Neural crest cell (in vitro differentiated cells): Measurements from ENCODE around the gene NFASC. TPM values are rescaled to one million over a fixed set of nuclear protein-coding genes. Genes with fewer than 3 reads are reported as not detected.

ENCODE experiments used
- DNase-seq: peaks from one replicate; pipeline ENCODE4 v3.0.0; 2021; ENCODE audit warnings: low read depth, mixed read lengths, low spot score
- H3K27ac Mint-ChIP-seq: one replicate; pipeline ENCODE4 v1.8.0; 2021; ENCODE audit warnings: mild to moderate bottlenecking, mixed read lengths; ENCODE audit not compliant: unreplicated experiment
- H3K27me3 Mint-ChIP-seq: 2 replicates; pipeline ENCODE4 v1.8.0; 2021; ENCODE audit warnings: low read depth, mild to moderate bottlenecking, mixed read lengths
- H3K36me3 Mint-ChIP-seq: 2 replicates; pipeline ENCODE4 v1.8.0; 2021; ENCODE audit warnings: low read depth, mild to moderate bottlenecking, mixed read lengths
- H3K4me1 Mint-ChIP-seq: 2 replicates; pipeline ENCODE4 v1.8.0; 2021; ENCODE audit warnings: mixed read lengths
- H3K4me3 Mint-ChIP-seq: one replicate; pipeline ENCODE4 v1.8.0; 2021; ENCODE audit warnings: mild to moderate bottlenecking, mixed read lengths
- H3K9me3 Mint-ChIP-seq: 2 replicates; pipeline ENCODE4 v1.8.0; 2021; ENCODE audit warnings: mixed read lengths
- CTCF ChIP-seq: fragments of 200-600 bp; sonication (generic); conservative IDR thresholded peaks from 2 replicates; pipeline ENCODE4 v1.5.0; 2021; ENCODE audit warnings: antibody characterized with exemption, mild to moderate bottlenecking
- total RNA-seq: library from RNA; stranded (reverse); gene quantifications from 2 replicates; pipeline ENCODE4 v1.2.1, GENCODE V29; 2021

Gene NFASC
- total RNA-seq, 1 donor from 2014 or later, result 12.9 TPM

GRCh38 chr1:204915861-204916495, 45.3 kb downstream of the NFASC start:
- DNase-seq, result no peak
- no peaks in the 10 kb centered on the region for H3K36me3 Mint-ChIP-seq
- H3K9me3 Mint-ChIP-seq, result peaks cover under 1% of the 10 kb centered on the region
- no peaks in the 10 kb centered on the region for H3K27me3 Mint-ChIP-seq
- H3K27ac Mint-ChIP-seq, result no peak overlapping the region
- TF ChIP-seq CTCF, result no peak
- H3K4me1 Mint-ChIP-seq, result peaks cover 9% of the 10 kb centered on the region
- H3K4me3 Mint-ChIP-seq, result no peak overlapping the region

GRCh38 chr1:204917802-204918201, 47.1 kb downstream of the NFASC start:
- Mint-ChIP-seq H3K4me3 (no peak overlapping the region), H3K27me3 (peaks cover 11% of the 10 kb centered on the region), H3K4me1 (peaks cover 9% of the 10 kb centered on the region), H3K27ac (no peak overlapping the region), H3K36me3 (no peaks in the 10 kb centered on the region), H3K9me3 (no peaks in the 10 kb centered on the region)
- no peak for TF ChIP-seq CTCF
- DNase-seq, result no peak

GRCh38 chr1:204920511-204920910, 49.8 kb downstream of the NFASC start:
- Mint-ChIP-seq H3K9me3 (no peaks in the 10 kb centered on the region), H3K4me1 (peaks cover 13% of the 10 kb centered on the region), H3K36me3 (no peaks in the 10 kb centered on the region), H3K4me3 (no peak overlapping the region), H3K27me3 (peaks cover 16% of the 10 kb centered on the region), H3K27ac (no peak overlapping the region)
- TF ChIP-seq CTCF, result no peak
- no peak for DNase-seq

GRCh38 chr1:204920967-204921366, 50.3 kb downstream of the NFASC start:
- TF ChIP-seq CTCF, result no peak
- Mint-ChIP-seq H3K27me3 (peaks cover 20% of the 10 kb centered on the region), H3K4me1 (peaks cover 13% of the 10 kb centered on the region), H3K4me3 (no peak overlapping the region), H3K36me3 (no peaks in the 10 kb centered on the region), H3K9me3 (no peaks in the 10 kb centered on the region), H3K27ac (no peak overlapping the region)
- DNase-seq, result no peak

- no peak for TF ChIP-seq CTCF
- no peaks in the 10 kb centered on the region for H3K36me3 Mint-ChIP-seq
- no peaks in the 10 kb centered on the region for H3K9me3 Mint-ChIP-seq
- no peak for DNase-seq
- H3K27ac Mint-ChIP-seq, result no peak overlapping the region
- H3K4me3 Mint-ChIP-seq, result no peak overlapping the region
- peaks cover 20% of the 10 kb centered on the region for H3K27me3 Mint-ChIP-seq
- peaks cover 13% of the 10 kb centered on the region for H3K4me1 Mint-ChIP-seq
Measured at GRCh38 chr1:204921855-204922516, 51.3 kb downstream of the NFASC start.
